Liver (tissue), 9 donors: ENCODE measurements around the gene NTNG1. TPM values are rescaled to one million over a fixed set of nuclear protein-coding genes. Genes with fewer than 3 reads are reported as not detected.

ENCODE experiments used
- DNase-seq: peaks from one replicate; pipeline ENCODE4 v3.0.0-alpha.2; 2017; ENCODE audit warnings: low spot score
- H3K27ac ChIP-seq, 2 donors: one replicate each; pipeline ENCODE4 v1.7.0; 2013; ENCODE audit warnings: inconsistent platforms in 2 of 2, low read length in 2 of 2, control low read depth in 1 of 2, low read depth in 1 of 2, mild to moderate bottlenecking in 1 of 2
- H3K27me3 ChIP-seq, 4 donors: one replicate each; pipeline versions ENCODE4 v1.6.1 to v1.7.0; 2013; ENCODE audit warnings: low read length in 3 of 4, inconsistent platforms in 1 of 4, mild to moderate bottlenecking in 1 of 4, moderate library complexity in 1 of 4; ENCODE audit not compliant: control insufficient read depth in 4 of 4, insufficient read depth in 4 of 4
- H3K36me3 ChIP-seq, 4 donors: one replicate each; pipeline versions ENCODE4 v1.6.1 to v1.7.0; 2013; ENCODE audit warnings: low read length in 3 of 4, mild to moderate bottlenecking in 3 of 4, low read depth in 1 of 4, moderate library complexity in 1 of 4; ENCODE audit not compliant: control insufficient read depth in 4 of 4, insufficient read depth in 3 of 4
- H3K4me1 ChIP-seq, 4 donors: one replicate each; pipeline versions ENCODE4 v1.6.1 to v1.7.0; 2013; ENCODE audit warnings: low read length in 3 of 4, mild to moderate bottlenecking in 3 of 4, moderate library complexity in 1 of 4; ENCODE audit not compliant: control insufficient read depth in 4 of 4, insufficient read depth in 4 of 4
- H3K4me3 ChIP-seq, 3 donors: one replicate each; pipeline versions ENCODE4 v1.6.1 to v1.7.0; 2013; ENCODE audit warnings: low read length in 3 of 3, control low read depth in 1 of 3, low read depth in 1 of 3, mild to moderate bottlenecking in 1 of 3
- H3K9ac ChIP-seq, 2 donors: one replicate each; pipeline ENCODE4 v1.7.0; 2013; ENCODE audit warnings: low read length in 2 of 2, mild to moderate bottlenecking in 2 of 2, moderate library complexity in 2 of 2, control low read depth in 1 of 2, low read depth in 1 of 2
- H3K9me3 ChIP-seq, 4 donors: one replicate each; pipeline versions ENCODE4 v1.6.1 to v1.7.0; 2013; ENCODE audit warnings: low read length in 3 of 4; ENCODE audit not compliant: control insufficient read depth in 4 of 4
- ATF3 ChIP-seq: IDR thresholded peaks from 2 replicates; pipeline ENCODE4 v1.6.1; 2016; ENCODE audit warnings: antibody characterized with exemption
- CTCF ChIP-seq: fragments of 150-350 bp; IDR thresholded peaks from 2 replicates; pipeline ENCODE4 v1.5.1; 2017; ENCODE audit warnings: improper control_type of control experiment, low read depth, low read length; ENCODE audit not compliant: missing input control
- EGR1 ChIP-seq, 2 donors: IDR thresholded peaks; 2 replicates each; pipeline ENCODE4 v1.6.1; 2016 to 2018; ENCODE audit warnings: antibody characterized with exemption in 2 of 2, low read depth in 2 of 2
- FOXA1 ChIP-seq: IDR thresholded peaks from 2 replicates; pipeline ENCODE4 v1.6.1; 2016; ENCODE audit warnings: antibody characterized with exemption
- FOXA2 ChIP-seq: IDR thresholded peaks from 2 replicates; pipeline ENCODE4 v1.6.1; 2016; ENCODE audit warnings: antibody characterized with exemption
- GABPA ChIP-seq, 2 donors: IDR thresholded peaks in 1 of 2; conservative IDR thresholded peaks in 1 of 2; 2 replicates each; pipeline ENCODE4 v1.6.1; 2016; ENCODE audit warnings: antibody characterized with exemption in 2 of 2, mild to moderate bottlenecking in 1 of 2, moderate library complexity in 1 of 2
- HNF4A ChIP-seq, 2 donors: conservative IDR thresholded peaks; 2 replicates each; pipeline ENCODE4 v1.6.1; 2016; ENCODE audit warnings: antibody characterized with exemption in 2 of 2, mild to moderate bottlenecking in 2 of 2
- HNF4G ChIP-seq: IDR thresholded peaks from 2 replicates; pipeline ENCODE4 v1.6.1; 2016; ENCODE audit warnings: antibody characterized with exemption
- JUND ChIP-seq, 2 donors: IDR thresholded peaks; 2 replicates each; pipeline ENCODE4 v1.6.1; 2016; ENCODE audit warnings: antibody characterized with exemption in 2 of 2
- MAX ChIP-seq: IDR thresholded peaks from 2 replicates; pipeline ENCODE4 v1.6.1; 2016; ENCODE audit warnings: antibody characterized with exemption
- NR2F2 ChIP-seq: IDR thresholded peaks from 2 replicates; pipeline ENCODE4 v1.6.1; 2016; ENCODE audit warnings: antibody characterized with exemption
- RAD21 ChIP-seq, 2 donors: IDR thresholded peaks; 2 replicates each; pipeline ENCODE4 v1.6.1; 2016; ENCODE audit warnings: antibody characterized with exemption in 2 of 2, mild to moderate bottlenecking in 2 of 2
- REST ChIP-seq: IDR thresholded peaks from 2 replicates; pipeline ENCODE4 v1.6.1; 2016; ENCODE audit warnings: antibody characterized with exemption, mild to moderate bottlenecking
- RXRA ChIP-seq, 2 donors: IDR thresholded peaks; 2 replicates each; pipeline ENCODE4 v1.6.1; 2017 to 2018; ENCODE audit warnings: antibody characterized with exemption in 2 of 2, mild to moderate bottlenecking in 1 of 2
- SP1 ChIP-seq: IDR thresholded peaks from 2 replicates; pipeline ENCODE4 v1.6.1; 2018; ENCODE audit warnings: antibody characterized with exemption, mild to moderate bottlenecking
- TAF1 ChIP-seq: conservative IDR thresholded peaks from 2 replicates; pipeline ENCODE4 v1.6.1; 2016; ENCODE audit warnings: antibody characterized with exemption, mild to moderate bottlenecking
- YY1 ChIP-seq: IDR thresholded peaks from 2 replicates; pipeline ENCODE4 v1.6.1; 2016; ENCODE audit warnings: antibody characterized with exemption, mild to moderate bottlenecking
- ZBTB33 ChIP-seq: IDR thresholded peaks from 2 replicates; pipeline ENCODE4 v1.6.1; 2016; ENCODE audit warnings: antibody characterized with exemption
- WGBS: extraction: QIAGEN DNeasy Blood & Tissue Kit; methylation state at CpG from one replicate; pipeline ENCODE4 v1.1.7; 2013; 5-methylcytosine and 5-hydroxymethylcytosine counted together
- polyA plus RNA-seq, 2 donors: library from polyadenylated mRNA; stranded (reverse) in 1 of 2; unstranded in 1 of 2; fragments of 200-250 nt in 1 of 2; fragments of >200 nt in 1 of 2; fragmentation: Nextera tagmentation in 1 of 2; extraction: Ambion mirVana in 1 of 2; gene quantifications; one replicate each; pipeline versions ENCODE4 v1.2.1 to v1.2.3, GENCODE V29; 2013 to 2015
- total RNA-seq, 2 donors: library from RNA; depleted of rRNA; stranded (reverse); fragments of >200 nt; gene quantifications; one replicate each; pipeline ENCODE4 v1.2.3, GENCODE V29; 2014
- donor health status: healthy.
- donor health status: healthy.
- donor health status: healthy.
- donor health status: healthy.
- donor health status: healthy.

NTNG1 gene
- total and polyA plus RNA-seq, 4 donors: under 0.01 TPM; not detected in 2

- no peaks in the 10 kb centered on the region for H3K9me3 ChIP-seq
- no peak overlapping the region for H3K4me3 ChIP-seq
- H3K27me3 ChIP-seq: no peaks in the 10 kb centered on the region
- no peak overlapping the region for H3K27ac ChIP-seq
- no peak for DNase-seq
- no peak overlapping the region for H3K9ac ChIP-seq
- H3K4me1 ChIP-seq: peaks cover 2 to 13% (median 11%) of the 10 kb centered on the region in 4 donors
- TF ChIP-seq MAX (no peak), ATF3 (no peak), RXRA (IDR thresholded peaks at IDR 0.05) (no peak), EGR1 (IDR thresholded peaks at IDR 0.05; ENCODE audit: low read depth in 2 of 2) (no peak), SP1 (no peak), GABPA (IDR thresholded peaks at IDR 0.05 in 1 of 2, conservative IDR thresholded peaks at IDR 0.05 in 1 of 2) (no peak), REST (no peak), ZBTB33 (no peak), TAF1 (no peak), HNF4G (no peak), YY1 (no peak), FOXA2 (no peak), NR2F2 (no peak), HNF4A (conservative IDR thresholded peaks at IDR 0.05) (no peak), FOXA1 (no peak), CTCF (no peak), RAD21 (IDR thresholded peaks at IDR 0.05) (no peak), JUND (IDR thresholded peaks at IDR 0.05) (no peak)
- WGBS: 46% methylated on average over 6 of the region's 6 CpGs
- H3K36me3 ChIP-seq: no peaks in the 10 kb centered on the region
These were observed 353.2 kb downstream of the NTNG1 start for GRCh38 chr1:107494061-107494460.
